ENCODE measurements around the gene GGA1. TPM values are rescaled to one million over a fixed set of nuclear protein-coding genes. Genes with fewer than 3 reads are reported as not detected.
A peak's percentile ranks its signal among the peaks of the same experiment; 100 is the strongest.

The GGA1 gene
- total RNA-seq, 2 experiments from 2014 or later = 55.4 to 66.6 TPM

GRCh38 chr22:37624876-37625275, 16.2 kb downstream of the GGA1 start:
- H3K27me3 Mint-ChIP-seq = no peaks in the 10 kb centered on the region
- H3K27ac Mint-ChIP-seq = peak overlapping the region; percentile 66
- H3K9me3 Mint-ChIP-seq (ENCODE audit: low read depth) = no peaks in the 10 kb centered on the region
- no peak for DNase-seq
- intact Hi-C loops (cut with DNase I, micrococcal nuclease) = loop anchor here in 1 of 2 experiments (5.0 kb wide), 1 partner anchor 237 kb away; no protein-coding TSS in a partner anchor
- H3K36me3 Mint-ChIP-seq (ENCODE audit: low read depth) = peaks cover 23% of the 10 kb centered on the region
- peaks cover 46% of the 10 kb centered on the region for H3K4me1 Mint-ChIP-seq
- ChIA-PET CTCF (interaction anchor here (0.6 to 4.7 kb wide), 8 partner anchors 9 to 1169 kb away, joined by 3 to 41 read pairs (median 6); no protein-coding TSS in a partner anchor), POLR2A (interaction anchor here (0.6 kb wide), 1 partner anchor 88 kb away, joined by 8 read pairs; no protein-coding TSS in a partner anchor)
- no peak for ATAC-seq
- H3K4me3 Mint-ChIP-seq = no peak overlapping the region

- ATAC-seq (no peak), DNase-seq (no peak)
- CTCF ChIA-PET = interaction anchor here (0.6 to 4.7 kb wide), 13 partner anchors 8 to 577 kb away, joined by 3 to 41 read pairs (median 5); no protein-coding TSS in a partner anchor
- intact Hi-C loops (cut with DNase I, micrococcal nuclease) = no loop called here
- no peak overlapping the region for H3K4me3 Mint-ChIP-seq
- no peaks in the 10 kb centered on the region for H3K27me3 Mint-ChIP-seq
- peaks cover 22% of the 10 kb centered on the region for H3K36me3 Mint-ChIP-seq (ENCODE audit: low read depth)
- POLR2A ChIA-PET = interaction anchor here (0.7 kb wide), 1 partner anchor 18 kb away, joined by 3 read pairs; no protein-coding TSS in a partner anchor
- no peaks in the 10 kb centered on the region for H3K9me3 Mint-ChIP-seq (ENCODE audit: low read depth)
- H3K4me1 Mint-ChIP-seq = peaks cover 46% of the 10 kb centered on the region
- H3K27ac Mint-ChIP-seq = peak overlapping the region; percentile 72
These were observed 17.1 kb downstream of the GGA1 start for GRCh38 chr22:37625737-37626136.

GRCh38 chr22:37626144-37626543, 17.5 kb downstream of the GGA1 start:
- H3K4me3 Mint-ChIP-seq = no peak overlapping the region

GRCh38 chr22:37626556-37627075, 18.0 kb downstream of the GGA1 start:
- ChIA-PET POLR2A (interaction anchor here (0.9 to 1.5 kb wide), 4 partner anchors 11 to 54 kb away, joined by 3 to 8 read pairs (median 6); no protein-coding TSS in a partner anchor), CTCF (interaction anchor here (0.6 to 4.7 kb wide), 7 partner anchors 9 to 574 kb away, joined by 3 to 41 read pairs (median 9); no protein-coding TSS in a partner anchor)
- Mint-ChIP-seq H3K27ac (peak overlapping the region; percentile 92), H3K9me3 (ENCODE audit: low read depth) (no peaks in the 10 kb centered on the region), H3K36me3 (ENCODE audit: low read depth) (peaks cover 18% of the 10 kb centered on the region), H3K27me3 (no peaks in the 10 kb centered on the region), H3K4me1 (peaks cover 46% of the 10 kb centered on the region), H3K4me3 (peak overlapping the region; percentile 20)
- intact Hi-C loops (cut with DNase I, micrococcal nuclease) = no loop called here
- DNase-seq (no peak), ATAC-seq (no peak)

More at GRCh38 chr22:37626144-37626543, 17.5 kb downstream of the GGA1 start:
- no peak for ATAC-seq
- POLR2A ChIA-PET = interaction anchor here (1.5 kb wide), 1 partner anchor 11 kb away, joined by 8 read pairs; no protein-coding TSS in a partner anchor
- Mint-ChIP-seq H3K36me3 (ENCODE audit: low read depth) (peaks cover 22% of the 10 kb centered on the region), H3K9me3 (ENCODE audit: low read depth) (no peaks in the 10 kb centered on the region), H3K4me1 (peaks cover 46% of the 10 kb centered on the region), H3K27me3 (no peaks in the 10 kb centered on the region), H3K27ac (peak overlapping the region; percentile 92)
- DNase-seq = no peak
- intact Hi-C loops (cut with DNase I, micrococcal nuclease) = no loop called here
- CTCF ChIA-PET = interaction anchor here (0.6 to 4.7 kb wide), 8 partner anchors 10 to 102 kb away, joined by 3 to 41 read pairs (median 6); no protein-coding TSS in a partner anchor

- Mint-ChIP-seq H3K36me3 (ENCODE audit: low read depth) (peaks cover 18% of the 10 kb centered on the region), H3K27me3 (no peaks in the 10 kb centered on the region), H3K9me3 (ENCODE audit: low read depth) (no peaks in the 10 kb centered on the region), H3K4me1 (peaks cover 46% of the 10 kb centered on the region), H3K4me3 (peak overlapping the region; percentile 20), H3K27ac (peak overlapping the region; percentile 92)
- DNase-seq (no peak), ATAC-seq (peak; percentile 26)
- POLR2A ChIA-PET = interaction anchor here (0.7 to 1.5 kb wide), 6 partner anchors 10 to 1220 kb away, joined by 3 to 8 read pairs (median 4); no protein-coding TSS in a partner anchor
- intact Hi-C loops (cut with DNase I, micrococcal nuclease) = no loop called here
- CTCF ChIA-PET = interaction anchor here (0.6 to 4.7 kb wide), 6 partner anchors 9 to 574 kb away, joined by 3 to 41 read pairs (median 14); partner anchors contain the start of gene GGA1
These were observed 18.5 kb downstream of the GGA1 start for GRCh38 chr22:37627121-37627520.

- Mint-ChIP-seq H3K27ac (peak overlapping the region; percentile 92), H3K4me1 (peaks cover 46% of the 10 kb centered on the region), H3K4me3 (peak overlapping the region; percentile 20), H3K27me3 (no peaks in the 10 kb centered on the region), H3K9me3 (ENCODE audit: low read depth) (no peaks in the 10 kb centered on the region), H3K36me3 (ENCODE audit: low read depth) (peaks cover 16% of the 10 kb centered on the region)
- ChIA-PET POLR2A (interaction anchor here (0.7 to 1.5 kb wide), 6 partner anchors 10 to 1220 kb away, joined by 3 to 8 read pairs (median 4); no protein-coding TSS in a partner anchor), CTCF (interaction anchor here (0.6 to 4.7 kb wide), 6 partner anchors 9 to 236 kb away, joined by 3 to 41 read pairs (median 14); partner anchors contain the start of gene GGA1)
- ATAC-seq = peak; percentile 71
- intact Hi-C loops (cut with DNase I, micrococcal nuclease) = no loop called here
- DNase-seq = peak; percentile 71
These were observed 18.9 kb downstream of the GGA1 start for GRCh38 chr22:37627545-37627944.

GRCh38 chr22:37628830-37629229, 20.2 kb downstream of the GGA1 start:
- DNase-seq (no peak), ATAC-seq (no peak)
- ChIA-PET CTCF (interaction anchor here (1.0 to 4.7 kb wide), 4 partner anchors 7 to 21 kb away, joined by 3 to 41 read pairs (median 20); partner anchors contain the start of gene GGA1), POLR2A (interaction anchor here (1.2 kb wide), 1 partner anchor 16 kb away, joined by 4 read pairs; no protein-coding TSS in a partner anchor)
- H3K4me1 Mint-ChIP-seq = peaks cover 53% of the 10 kb centered on the region
- no peak overlapping the region for H3K4me3 Mint-ChIP-seq
- peaks cover 17% of the 10 kb centered on the region for H3K36me3 Mint-ChIP-seq (ENCODE audit: low read depth)
- peak overlapping the region; percentile 92 for H3K27ac Mint-ChIP-seq
- no peaks in the 10 kb centered on the region for H3K9me3 Mint-ChIP-seq (ENCODE audit: low read depth)
- intact Hi-C loops (cut with DNase I, micrococcal nuclease) = no loop called here
- no peaks in the 10 kb centered on the region for H3K27me3 Mint-ChIP-seq

- Mint-ChIP-seq H3K27me3 (no peaks in the 10 kb centered on the region), H3K4me1 (peaks cover 57% of the 10 kb centered on the region), H3K36me3 (ENCODE audit: low read depth) (peaks cover 14% of the 10 kb centered on the region), H3K9me3 (ENCODE audit: low read depth) (no peaks in the 10 kb centered on the region), H3K27ac (no peak overlapping the region), H3K4me3 (no peak overlapping the region)
- POLR2A ChIA-PET = interaction anchor here (1.3 kb wide), 1 partner anchor 28 kb away, joined by 4 read pairs; the partner anchor contains the start of gene PDXP
- intact Hi-C loops (cut with DNase I, micrococcal nuclease) = no loop called here
- DNase-seq (no peak), ATAC-seq (no peak)
- CTCF ChIA-PET = interaction anchor here (0.7 to 5.5 kb wide), 5 partner anchors 12 to 66 kb away, joined by 3 to 66 read pairs (median 3); partner anchors contain the start of gene PDXP
These were observed 21.3 kb downstream of the GGA1 start for GRCh38 chr22:37629928-37630327.

GRCh38 chr22:37630839-37631435, 22.3 kb downstream of the GGA1 start:
- CTCF ChIA-PET = interaction anchor here (0.6 to 5.5 kb wide), 6 partner anchors 12 to 598 kb away, joined by 3 to 66 read pairs (median 4); partner anchors contain the start of gene PDXP
- Mint-ChIP-seq H3K36me3 (ENCODE audit: low read depth) (peaks cover 8% of the 10 kb centered on the region), H3K9me3 (ENCODE audit: low read depth) (no peaks in the 10 kb centered on the region), H3K27ac (peak overlapping the region; percentile 82), H3K27me3 (no peaks in the 10 kb centered on the region), H3K4me3 (no peak overlapping the region), H3K4me1 (peaks cover 54% of the 10 kb centered on the region)
- POLR2A ChIA-PET = interaction anchor here (0.6 to 1.3 kb wide), 2 partner anchors 10 to 27 kb away, joined by 3 to 4 read pairs; partner anchors contain the start of gene PDXP
- DNase-seq (no peak), ATAC-seq (no peak)
- intact Hi-C loops (cut with DNase I, micrococcal nuclease) = no loop called here

- no peak for ATAC-seq
- intact Hi-C loops (cut with DNase I, micrococcal nuclease) = no loop called here
- H3K36me3 Mint-ChIP-seq (ENCODE audit: low read depth) = peaks cover 7% of the 10 kb centered on the region
These were observed 23.0 kb downstream of the GGA1 start for GRCh38 chr22:37631448-37632173.

More at GRCh38 chr22:37631448-37632173, 23.0 kb downstream of the GGA1 start:
- Mint-ChIP-seq H3K4me3 (peak overlapping the region; percentile 44), H3K4me1 (peaks cover 53% of the 10 kb centered on the region), H3K27me3 (no peaks in the 10 kb centered on the region), H3K9me3 (ENCODE audit: low read depth) (no peaks in the 10 kb centered on the region), H3K27ac (peak overlapping the region; percentile 82)
- DNase-seq = peak; percentile 35
- ChIA-PET CTCF (interaction anchor here (0.6 to 5.5 kb wide), 7 partner anchors 11 to 597 kb away, joined by 3 to 66 read pairs (median 4); no protein-coding TSS in a partner anchor), POLR2A (interaction anchor here (0.6 to 1.8 kb wide), 4 partner anchors 10 to 43 kb away, joined by 3 to 7 read pairs (median 4); partner anchors contain the start of gene PDXP)

Data from activated CD4-positive, alpha-beta T cell treated with anti-CD3 and anti-CD28 coated beads for 36 hours (primary cell).